ENCODE measurements around the gene VPS37D.
"Not testable (repeated sequence)": the region's sequence is repeated elsewhere in the genome, so short reads cannot be mapped to it uniquely, and the experiment has no call there.

The VPS37D gene, protein sequence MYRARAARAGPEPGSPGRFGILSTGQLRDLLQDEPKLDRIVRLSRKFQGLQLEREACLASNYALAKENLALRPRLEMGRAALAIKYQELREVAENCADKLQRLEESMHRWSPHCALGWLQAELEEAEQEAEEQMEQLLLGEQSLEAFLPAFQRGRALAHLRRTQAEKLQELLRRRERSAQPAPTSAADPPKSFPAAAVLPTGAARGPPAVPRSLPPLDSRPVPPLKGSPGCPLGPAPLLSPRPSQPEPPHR

DNA sequence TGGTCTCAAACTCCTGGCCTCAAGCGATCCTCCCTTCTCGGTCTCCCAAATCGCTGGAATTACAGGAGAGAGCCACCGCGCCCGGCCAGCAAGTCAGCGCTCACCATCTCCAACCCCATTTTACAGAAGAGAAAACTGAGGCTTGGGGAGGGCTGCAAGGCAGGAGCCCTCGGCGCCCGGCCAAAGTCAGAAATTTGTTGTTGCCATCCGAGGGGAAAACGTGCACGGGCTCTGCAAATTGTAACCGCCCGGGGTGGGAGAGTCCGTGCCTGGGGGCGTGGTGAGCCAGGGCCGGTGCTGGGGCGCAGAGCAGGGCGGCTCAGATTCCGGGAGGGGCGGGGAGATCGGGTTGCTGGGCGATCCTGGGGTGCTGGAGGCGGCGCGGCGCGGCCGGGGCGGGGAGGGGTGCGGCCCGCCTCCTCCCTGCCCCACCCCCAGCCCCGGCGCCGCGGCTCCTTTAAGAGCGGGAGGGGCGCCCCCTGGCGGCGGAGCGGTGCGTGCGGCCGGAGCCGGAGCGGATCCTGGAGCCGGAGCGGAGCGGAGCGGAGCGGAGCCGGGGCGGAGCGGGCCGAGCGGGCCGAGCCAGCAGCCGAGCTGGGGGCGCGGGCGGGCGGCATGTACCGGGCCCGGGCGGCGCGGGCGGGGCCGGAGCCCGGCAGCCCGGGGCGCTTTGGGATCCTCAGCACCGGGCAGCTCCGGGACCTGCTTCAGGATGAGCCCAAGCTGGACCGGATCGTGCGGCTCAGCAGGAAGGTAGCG, at the start of gene VPS37D:
Gene VPS37D (plus strand): TSS at position 488 of the 759 bp plus-strand sequence. CDS start 128 bp downstream, at position 616.
- DNase-seq, result peak; percentile 72

DNA sequence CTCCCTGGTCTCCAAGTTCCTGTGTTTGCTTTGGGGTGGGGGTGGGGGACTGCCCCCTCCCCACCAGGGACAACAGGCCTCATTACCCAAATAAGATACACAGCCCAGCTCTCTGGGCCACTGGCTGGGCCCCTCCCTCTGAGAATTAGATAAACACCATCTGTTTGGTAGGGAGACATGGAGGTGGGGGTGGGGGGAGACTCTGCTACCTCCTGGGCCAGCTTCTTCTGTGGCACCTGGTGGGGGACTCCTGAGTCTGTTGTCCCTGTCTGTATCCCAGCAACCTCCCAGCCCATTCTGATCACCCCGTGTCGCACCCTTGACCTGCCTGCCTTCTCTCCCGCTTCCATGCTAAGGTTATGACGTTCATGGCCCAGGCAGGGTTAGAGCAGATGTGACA, 49.1 kb upstream of the VPS37D start:
- DNase-seq, result no peak

- not testable (repeated sequence) for DNase-seq
These were observed 48.2 kb upstream of the VPS37D start for GRCh38 chr7:73619394-73619793.

DNA sequence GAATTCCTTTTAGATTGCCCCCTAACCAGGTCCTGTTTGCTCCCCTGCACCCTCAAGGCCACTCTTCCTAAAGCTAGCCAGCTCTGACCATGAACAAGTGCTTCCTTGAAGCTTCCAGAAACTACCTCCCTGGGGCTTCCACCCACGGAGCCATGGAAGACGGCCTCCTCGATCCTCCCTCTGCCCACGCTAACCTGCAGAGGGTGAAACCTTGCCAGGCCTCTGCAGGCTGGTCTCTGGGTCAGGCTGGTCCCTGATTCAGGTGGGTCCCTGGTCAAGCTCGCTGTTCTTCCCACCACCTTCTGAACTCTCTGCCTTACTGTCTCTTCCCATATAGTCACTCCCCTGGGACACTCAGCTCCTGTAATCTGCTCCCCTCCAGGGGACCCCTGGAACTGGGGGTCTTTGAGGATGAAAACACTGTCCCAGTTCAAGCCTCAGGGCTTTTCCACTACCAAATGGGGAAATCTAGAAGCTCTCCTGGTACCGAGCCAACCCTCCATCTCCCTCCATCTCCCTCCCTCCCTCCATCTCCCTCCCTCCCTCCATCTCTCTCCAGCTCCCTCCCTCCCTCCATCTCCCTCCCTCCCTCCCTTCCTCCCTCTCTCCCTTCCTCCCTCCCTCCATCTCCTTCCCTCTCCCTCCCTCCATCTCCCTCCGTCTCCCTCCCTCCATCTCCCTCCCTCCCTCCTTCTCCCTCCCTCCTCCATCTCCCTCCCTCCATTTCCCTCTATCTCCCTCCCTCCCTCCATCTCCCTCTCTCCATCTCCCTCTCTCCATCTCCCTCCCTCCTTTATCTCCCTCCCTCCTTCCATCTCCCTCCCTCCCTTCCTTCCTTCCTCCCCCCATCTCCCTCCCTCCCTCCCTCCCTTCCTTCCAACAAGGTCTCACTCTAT, 46.2 kb upstream of the VPS37D start:
- DNase-seq, result no peak

- no peak for DNase-seq
These were observed 45.1 kb upstream of the VPS37D start for GRCh38 chr7:73622527-73622908.

GRCh38 chr7:73622909-73623797, 44.5 kb upstream of the VPS37D start:
- DNase-seq, result no peak

DNA sequence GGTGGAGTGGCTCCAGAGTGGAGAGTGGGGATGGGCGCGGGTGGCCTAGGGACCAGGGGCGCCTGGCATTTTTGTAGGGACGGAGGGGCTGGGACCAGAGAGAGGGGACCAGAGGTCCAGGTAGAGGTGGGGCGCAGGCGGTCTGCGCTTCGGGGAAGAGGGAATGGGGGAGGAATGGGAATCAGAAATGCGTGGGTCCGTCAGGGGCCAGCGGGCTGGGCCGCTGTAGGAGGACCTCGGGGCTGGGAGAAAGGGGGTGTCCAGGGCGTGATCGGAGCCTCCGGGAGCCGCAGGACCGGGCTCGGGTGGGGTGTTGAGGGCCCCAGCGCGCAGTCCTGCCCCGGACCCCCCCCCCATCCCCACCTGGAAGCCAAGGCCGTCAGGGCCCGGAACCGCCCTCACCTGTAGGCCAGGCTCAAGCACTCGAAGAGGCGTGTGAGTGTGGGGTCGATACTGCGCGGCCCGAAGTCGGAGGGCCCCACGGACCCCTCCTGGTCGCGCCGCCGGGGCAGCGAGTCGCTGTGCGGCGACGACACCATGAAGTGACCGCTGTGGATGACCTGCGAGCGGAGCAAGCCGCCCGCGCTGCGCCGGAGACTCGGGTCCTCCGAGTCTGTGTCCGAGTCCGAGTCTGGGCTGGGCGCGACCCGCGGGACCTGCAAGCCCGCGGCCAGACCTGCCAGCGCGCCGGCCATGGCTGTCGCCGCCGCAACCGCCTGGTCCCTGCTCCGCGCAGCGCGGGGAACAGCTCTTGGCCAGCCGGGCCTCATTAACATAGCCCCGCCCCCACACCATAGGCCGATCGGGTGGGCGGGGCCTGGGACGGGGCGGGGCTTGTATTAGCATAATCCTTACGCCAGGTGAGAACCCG, 43.6 kb upstream of the VPS37D start, which contains the start of gene MLXIPL:
Gene MLXIPL (minus strand): TSS at position 725 of the 871 bp plus-strand sequence. CDS start 30 bp downstream, at position 695.
- DNase-seq, result peak; percentile 82

DNA sequence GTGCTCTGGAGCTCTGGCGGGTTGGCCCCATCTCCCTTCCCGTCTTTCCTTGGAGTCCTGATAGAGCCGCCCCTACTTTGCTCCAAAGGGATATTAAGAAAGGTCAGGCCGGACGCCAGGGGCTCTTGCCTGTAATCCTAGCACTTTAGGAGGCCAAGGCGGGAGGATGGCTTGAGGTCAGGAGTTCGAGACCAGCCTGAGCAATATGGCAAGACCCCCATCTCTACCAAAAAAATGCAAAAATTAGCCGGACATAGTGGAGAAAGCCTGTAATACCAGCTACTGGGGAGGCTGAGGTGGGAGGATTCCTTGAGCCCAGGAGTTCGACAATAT, 43.0 kb upstream of the VPS37D start:
- DNase-seq, result no peak

DNA sequence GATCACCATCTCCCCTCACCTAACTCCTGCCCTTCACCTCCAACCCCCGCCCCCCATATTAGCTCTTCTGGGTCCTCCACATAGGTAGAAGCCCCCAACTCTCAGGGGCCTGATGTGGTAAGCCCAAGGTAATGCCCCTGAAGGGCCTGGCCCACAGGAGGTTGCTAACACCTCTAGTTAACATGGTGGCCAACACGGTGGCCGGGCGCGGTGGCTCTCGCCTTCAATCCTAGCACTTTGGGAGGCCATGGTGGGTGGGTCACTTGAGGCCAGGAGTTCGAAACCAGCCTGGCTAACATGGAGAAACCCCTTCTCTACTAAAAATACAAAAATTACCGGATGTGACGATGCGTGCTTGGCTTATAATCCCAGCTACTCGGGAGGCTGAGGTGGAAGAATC, 42.4 kb upstream of the VPS37D start:
- DNase-seq, result no peak

DNA sequence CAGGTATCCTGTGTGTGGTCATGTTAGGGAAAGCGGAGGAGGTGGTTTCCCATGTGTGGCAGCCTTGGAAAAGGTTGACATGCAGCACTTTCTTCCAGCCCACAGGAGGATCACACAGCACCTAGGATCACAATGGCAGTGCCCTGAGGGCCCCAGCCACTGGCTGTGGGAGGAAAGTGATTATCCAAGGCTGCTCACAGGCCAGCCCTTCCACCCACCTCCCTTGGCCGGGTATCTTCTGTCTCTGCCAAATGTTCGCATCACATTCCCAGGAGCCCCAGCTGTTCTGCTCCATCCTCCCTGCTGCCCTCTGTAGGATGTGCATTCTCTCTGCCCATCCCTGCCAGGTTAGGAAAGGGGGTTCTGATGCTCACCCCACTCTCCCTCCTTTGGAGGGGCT, 40.8 kb upstream of the VPS37D start:
- no peak for DNase-seq

DNA sequence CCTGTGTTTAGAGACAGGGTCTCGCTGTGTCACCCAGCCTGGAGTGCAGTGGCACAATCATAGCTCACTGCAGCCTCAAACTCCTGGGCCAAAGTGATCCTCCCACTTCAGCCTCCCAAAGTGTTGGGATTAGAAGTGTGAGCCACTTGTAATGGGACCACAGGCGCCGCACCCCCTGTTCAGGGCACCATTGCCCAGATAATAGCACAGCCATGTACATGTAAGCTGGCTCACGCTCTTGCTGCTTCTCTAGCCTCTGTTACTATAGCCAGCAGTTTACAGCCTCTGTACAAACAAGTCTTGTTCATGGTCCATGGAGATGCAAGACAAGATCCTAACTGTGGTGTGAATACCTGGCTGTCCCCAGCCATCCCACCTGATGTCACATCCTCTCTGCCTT, 39.1 kb upstream of the VPS37D start:
- DNase-seq, result no peak

- DNase-seq, result no peak
These were observed 36.1 kb upstream of the VPS37D start for GRCh38 chr7:73631558-73631957.

DNA sequence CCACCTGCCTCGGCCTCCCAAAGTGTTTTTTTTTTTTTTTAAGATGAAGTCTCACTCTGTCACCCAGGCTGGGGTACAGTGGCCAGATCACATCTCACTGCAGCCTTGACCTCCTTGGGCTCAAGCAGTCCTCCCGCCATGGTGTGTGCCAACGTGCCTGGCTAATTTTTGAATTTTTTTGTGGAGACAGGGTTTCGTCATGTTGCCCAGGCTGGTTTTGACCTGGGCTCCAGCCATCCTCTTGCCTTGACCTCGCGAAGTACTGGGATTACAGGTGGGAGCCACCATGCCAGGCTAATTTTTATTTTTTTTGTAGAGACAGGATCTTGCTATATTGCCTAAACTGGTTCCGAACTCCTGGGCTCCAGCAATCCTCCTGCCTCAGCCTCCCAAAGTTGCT, 34.3 kb upstream of the VPS37D start:
- no peak for DNase-seq

GRCh38 chr7:73633844-73634243, 33.8 kb upstream of the VPS37D start:
- DNase-seq, result no peak

DNA sequence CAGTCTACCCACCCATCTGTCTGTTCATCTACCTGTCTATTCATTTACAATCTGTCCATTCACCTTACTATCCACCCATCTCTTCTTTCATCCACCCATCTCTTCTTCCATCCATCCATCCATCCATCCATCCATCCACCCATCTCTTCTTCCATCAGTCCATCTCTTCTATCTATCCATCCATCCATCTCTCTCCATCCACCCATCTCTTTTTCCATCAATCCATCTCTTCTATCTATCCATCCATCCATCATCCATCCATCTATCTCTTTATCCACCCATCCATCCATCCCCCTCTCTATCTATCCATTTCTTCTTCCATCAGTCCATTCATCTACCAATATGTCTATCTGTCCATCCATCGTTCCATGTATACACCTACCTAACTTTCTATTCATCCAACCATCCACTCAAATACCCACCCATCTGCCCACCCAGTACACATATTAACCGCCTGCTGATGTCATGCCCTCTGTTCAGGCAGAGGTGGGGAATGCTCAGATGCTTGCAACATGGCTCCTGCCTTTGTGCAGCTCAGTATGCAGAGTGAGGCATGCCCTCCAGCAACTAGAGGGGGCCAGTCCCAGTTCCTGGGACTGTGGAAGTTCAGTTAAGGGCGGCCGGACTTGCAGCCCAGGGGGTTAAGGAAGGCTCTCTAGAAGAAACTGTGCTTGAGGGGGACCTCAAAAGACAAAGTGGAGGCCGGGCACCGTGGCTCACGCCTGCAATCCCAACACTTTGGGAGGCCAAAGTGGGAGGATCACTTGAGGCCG, 32.0 kb upstream of the VPS37D start:
- DNase-seq, result no peak

DNA sequence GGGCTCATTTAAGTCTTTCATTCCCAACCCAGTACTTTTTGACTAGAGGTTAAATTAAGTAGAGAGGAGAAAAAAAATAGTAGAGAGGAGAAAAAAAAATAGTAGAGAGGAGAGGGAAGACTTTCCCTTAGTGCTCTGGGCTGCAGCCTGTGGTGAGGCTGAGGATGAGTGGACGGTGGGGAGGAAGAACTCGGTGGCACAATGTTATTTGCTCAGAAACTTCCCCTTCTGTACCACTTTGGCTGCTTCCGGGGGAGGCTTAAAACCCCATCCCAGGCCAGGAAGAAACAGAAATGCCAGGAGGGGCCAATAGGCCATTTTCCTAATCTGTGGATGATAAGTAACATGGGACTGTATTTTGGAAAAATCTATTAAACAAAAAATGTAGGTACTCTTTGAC, 28.7 kb upstream of the VPS37D start:
- no peak for DNase-seq

- DNase-seq, result no peak
These were observed 24.8 kb upstream of the VPS37D start for GRCh38 chr7:73642834-73643233.

- DNase-seq, result no peak
These were observed 22.8 kb upstream of the VPS37D start for GRCh38 chr7:73644688-73645286.

DNA sequence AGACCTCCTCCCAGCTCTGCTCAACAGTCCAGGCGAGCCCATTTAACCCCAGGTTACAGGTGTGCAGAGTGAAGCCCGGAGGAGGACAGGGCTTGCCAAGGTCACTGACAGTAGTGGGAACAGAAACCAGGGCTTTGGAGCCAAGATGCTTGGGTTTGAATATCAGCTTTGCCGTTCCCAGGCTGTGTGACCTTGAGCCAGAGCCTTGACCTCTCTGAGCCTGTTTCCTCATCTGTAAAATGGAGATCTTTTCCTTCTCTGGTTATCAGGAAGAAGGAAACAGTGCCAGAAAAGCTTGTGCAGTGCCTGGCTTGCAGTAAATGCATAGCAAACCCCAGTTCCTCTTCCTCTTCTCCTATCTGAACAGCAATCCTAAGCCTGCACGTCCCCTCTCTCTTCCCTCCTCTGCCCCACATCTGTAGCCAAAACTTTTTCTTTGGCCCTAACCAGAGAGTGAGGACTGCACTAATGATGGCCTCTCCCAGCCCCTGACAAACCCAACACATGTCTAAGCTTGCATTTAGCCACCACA, 21.9 kb upstream of the VPS37D start:
- no peak for DNase-seq
